ENCODE results near the gene KIF27. TPM values are rescaled to one million over a fixed set of nuclear protein-coding genes. Genes with fewer than 3 reads are reported as not detected.

The KIF27 gene
- total RNA-seq, 6 experiments from 2014 or later = 0.99 to 2.0 (median 1.2) TPM

- Mint-ChIP-seq H3K4me3 (no peak overlapping the region), H3K27me3 (ENCODE audit: insufficient read depth) (peaks cover 6% of the 10 kb centered on the region), H3K36me3 (ENCODE audit: low read depth) (peaks cover 30% of the 10 kb centered on the region), H3K9me3 (no peaks in the 10 kb centered on the region), H3K4me1 (ENCODE audit: low read depth) (peaks cover 36% of the 10 kb centered on the region), H3K27ac (peak overlapping the region; percentile 58)
- TF ChIP-seq, protein P1, sequence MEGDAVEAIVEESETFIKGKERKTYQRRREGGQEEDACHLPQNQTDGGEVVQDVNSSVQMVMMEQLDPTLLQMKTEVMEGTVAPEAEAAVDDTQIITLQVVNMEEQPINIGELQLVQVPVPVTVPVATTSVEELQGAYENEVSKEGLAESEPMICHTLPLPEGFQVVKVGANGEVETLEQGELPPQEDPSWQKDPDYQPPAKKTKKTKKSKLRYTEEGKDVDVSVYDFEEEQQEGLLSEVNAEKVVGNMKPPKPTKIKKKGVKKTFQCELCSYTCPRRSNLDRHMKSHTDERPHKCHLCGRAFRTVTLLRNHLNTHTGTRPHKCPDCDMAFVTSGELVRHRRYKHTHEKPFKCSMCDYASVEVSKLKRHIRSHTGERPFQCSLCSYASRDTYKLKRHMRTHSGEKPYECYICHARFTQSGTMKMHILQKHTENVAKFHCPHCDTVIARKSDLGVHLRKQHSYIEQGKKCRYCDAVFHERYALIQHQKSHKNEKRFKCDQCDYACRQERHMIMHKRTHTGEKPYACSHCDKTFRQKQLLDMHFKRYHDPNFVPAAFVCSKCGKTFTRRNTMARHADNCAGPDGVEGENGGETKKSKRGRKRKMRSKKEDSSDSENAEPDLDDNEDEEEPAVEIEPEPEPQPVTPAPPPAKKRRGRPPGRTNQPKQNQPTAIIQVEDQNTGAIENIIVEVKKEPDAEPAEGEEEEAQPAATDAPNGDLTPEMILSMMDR (IDR thresholded peaks at IDR 0.05) = no peak
- no peak for DNase-seq
Observed at GRCh38 chr9:83965350-83966208, 44.3 kb upstream of the KIF27 start.

DNA sequence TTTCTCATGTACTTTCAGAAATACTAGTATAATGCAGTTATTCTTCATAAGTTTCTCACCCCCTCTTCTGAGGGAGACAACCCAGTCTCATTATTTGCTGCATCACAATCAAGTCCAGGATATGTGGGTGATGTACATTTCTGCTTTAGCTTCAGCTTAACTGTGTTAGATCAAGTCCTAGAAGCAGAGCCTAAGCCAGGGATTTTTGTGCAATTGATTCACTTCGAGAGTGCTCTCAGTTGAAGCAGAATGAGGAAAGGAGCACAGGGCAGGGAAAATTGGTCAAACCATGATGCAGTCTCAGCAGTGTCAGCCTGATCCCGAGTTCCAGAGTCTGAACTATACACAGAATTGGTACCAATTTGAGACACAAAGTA lies 43.7 kb upstream of the KIF27 start:
- Mint-ChIP-seq H3K36me3 (ENCODE audit: low read depth) (peaks cover 24% of the 10 kb centered on the region), H3K4me3 (no peak overlapping the region), H3K9me3 (no peaks in the 10 kb centered on the region), H3K4me1 (ENCODE audit: low read depth) (peaks cover 29% of the 10 kb centered on the region), H3K27me3 (ENCODE audit: insufficient read depth) (peaks cover 6% of the 10 kb centered on the region), H3K27ac (peak overlapping the region; percentile 58)
- no peak for DNase-seq
- TF ChIP-seq, protein P1 (IDR thresholded peaks at IDR 0.05) = no peak

GRCh38 chr9:83962165-83962564 lies 40.9 kb upstream of the KIF27 start:
- peak; percentile 36 for DNase-seq
- H3K9me3 Mint-ChIP-seq = no peaks in the 10 kb centered on the region
- H3K4me1 Mint-ChIP-seq (ENCODE audit: low read depth) = peaks cover 28% of the 10 kb centered on the region
- no peak overlapping the region for H3K4me3 Mint-ChIP-seq
- H3K36me3 Mint-ChIP-seq (ENCODE audit: low read depth) = peaks cover 5% of the 10 kb centered on the region
- TF ChIP-seq, protein P1 (IDR thresholded peaks at IDR 0.05) = no peak
- H3K27ac Mint-ChIP-seq = peak overlapping the region; percentile 33; the same call in 1 of the 2 replicates
- peaks cover 6% of the 10 kb centered on the region for H3K27me3 Mint-ChIP-seq (ENCODE audit: insufficient read depth)

DNA sequence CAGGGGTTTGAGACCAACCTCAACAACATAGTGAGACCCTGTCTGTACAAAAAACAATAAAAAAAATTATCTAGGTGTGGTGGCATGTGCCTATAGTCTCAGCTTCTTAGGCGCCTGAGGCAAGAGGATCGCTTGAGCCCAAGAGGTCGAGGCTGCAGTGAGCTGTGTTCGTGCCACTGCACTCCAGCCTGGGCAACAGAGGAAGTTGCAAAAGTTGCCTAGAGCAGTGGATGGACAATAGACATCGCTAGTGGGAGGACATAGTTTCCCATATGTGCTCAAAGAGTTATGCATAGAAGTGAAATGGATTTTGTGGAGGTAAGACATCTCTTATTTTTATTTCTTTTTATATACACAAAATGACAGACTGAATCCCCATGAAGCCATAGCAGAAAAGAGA lies 39.8 kb upstream of the KIF27 start:
- Mint-ChIP-seq H3K27ac (no peak overlapping the region), H3K4me3 (no peak overlapping the region), H3K4me1 (ENCODE audit: low read depth) (peaks cover 28% of the 10 kb centered on the region), H3K27me3 (ENCODE audit: insufficient read depth) (peaks cover 10% of the 10 kb centered on the region), H3K36me3 (ENCODE audit: low read depth) (no peaks in the 10 kb centered on the region; the same call in 1 of the 2 replicates), H3K9me3 (no peaks in the 10 kb centered on the region)
- DNase-seq = no peak
- TF ChIP-seq, protein P1 (IDR thresholded peaks at IDR 0.05) = no peak

DNA sequence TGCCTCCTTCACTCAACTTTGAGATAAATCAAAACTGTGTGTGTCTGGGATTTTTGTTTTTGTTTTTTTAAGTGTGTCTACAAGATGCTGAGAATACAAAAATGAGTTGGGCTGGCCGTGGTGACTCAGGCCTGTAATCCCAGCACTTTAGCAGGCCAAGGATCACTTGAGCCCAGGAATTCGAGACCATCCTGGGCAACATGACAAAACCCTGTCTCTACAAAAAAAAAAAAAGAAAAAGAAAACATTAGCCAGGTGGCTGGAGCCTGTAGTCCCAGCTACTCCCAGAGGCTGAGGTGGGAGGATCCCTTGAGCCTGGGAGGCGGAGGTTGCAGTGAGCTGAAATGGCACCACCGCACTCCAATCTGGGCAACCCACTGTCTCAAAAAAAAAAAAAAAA lies 37.8 kb upstream of the KIF27 start:
- Mint-ChIP-seq H3K4me1 (ENCODE audit: low read depth) (peaks cover 31% of the 10 kb centered on the region), H3K9me3 (no peaks in the 10 kb centered on the region), H3K27me3 (ENCODE audit: insufficient read depth) (peaks cover 5% of the 10 kb centered on the region), H3K27ac (peak overlapping the region; percentile 43; the same call in 1 of the 2 replicates), H3K36me3 (ENCODE audit: low read depth) (no peaks in the 10 kb centered on the region; the same call in 1 of the 2 replicates), H3K4me3 (no peak overlapping the region)
- DNase-seq = peak; percentile 77
- TF ChIP-seq, protein P1 (IDR thresholded peaks at IDR 0.05) = no peak

Measured in HFFc6 (cell line).